ENCODE results near the gene SIGLEC11.

GRCh38 chr19:49931293-49932040, 29.5 kb downstream of the SIGLEC11 start:
- TF ChIP-seq POLR2AphosphoS5 (IDR thresholded peaks at IDR 0.05) (no peak), CTCF (IDR thresholded peaks at IDR 0.05) (no peak), POLR2A (IDR thresholded peaks at IDR 0.05) (no peak)
